A204.1 (cell line): ENCODE measurements around the gene LRIT1.

Experiments used
- FAIRE-seq: peaks from 2 replicates; lab custom pipeline; 2012; peaks lifted over from hg19 to GRCh38; lab: Jason Lieb, UNC

LRIT1 gene

DNA sequence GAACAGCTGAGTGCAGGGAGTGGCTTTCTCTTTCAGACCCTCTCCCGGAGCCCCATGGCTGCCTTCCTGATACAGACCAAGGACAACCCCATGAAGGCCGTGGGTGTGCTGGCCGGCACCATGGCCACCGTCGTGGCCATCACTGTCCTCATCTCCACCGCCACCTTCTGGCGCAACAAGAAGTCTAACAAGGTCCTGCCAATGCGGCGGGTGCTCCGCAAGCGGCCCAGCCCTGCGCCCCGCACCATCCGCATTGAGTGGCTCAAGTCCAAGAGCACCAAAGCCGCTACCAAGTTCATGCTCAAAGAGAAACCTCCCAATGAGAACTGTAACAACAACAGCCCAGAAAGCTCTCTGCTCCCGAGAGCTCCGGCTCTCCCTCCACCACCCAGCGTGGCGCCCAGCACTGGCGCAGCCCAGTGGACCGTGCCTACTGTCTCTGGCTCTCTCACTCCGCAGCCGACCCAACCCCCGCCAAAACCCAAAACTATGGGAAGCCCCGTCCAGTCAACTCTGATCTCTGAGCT lies 27.2 kb downstream of the LRIT1 start:
- FAIRE-seq, result no peak

DNA sequence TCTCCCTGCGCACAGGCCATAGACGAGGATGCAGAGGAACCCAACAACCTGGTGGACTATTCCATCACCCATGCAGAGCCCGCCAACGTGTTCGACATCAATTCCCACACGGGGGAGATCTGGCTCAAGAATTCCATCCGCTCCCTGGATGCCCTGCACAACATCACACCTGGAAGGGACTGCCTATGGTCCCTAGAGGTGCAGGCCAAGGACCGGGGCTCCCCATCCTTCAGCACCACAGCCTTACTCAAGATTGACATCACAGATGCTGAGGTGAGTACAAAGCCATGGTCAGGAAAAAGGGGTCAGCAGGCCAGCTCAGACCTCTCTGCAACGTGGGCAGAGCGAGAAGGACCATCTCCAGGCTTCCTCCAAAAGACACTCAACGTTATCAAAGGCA lies 28.3 kb downstream of the LRIT1 start:
- no peak for FAIRE-seq

DNA sequence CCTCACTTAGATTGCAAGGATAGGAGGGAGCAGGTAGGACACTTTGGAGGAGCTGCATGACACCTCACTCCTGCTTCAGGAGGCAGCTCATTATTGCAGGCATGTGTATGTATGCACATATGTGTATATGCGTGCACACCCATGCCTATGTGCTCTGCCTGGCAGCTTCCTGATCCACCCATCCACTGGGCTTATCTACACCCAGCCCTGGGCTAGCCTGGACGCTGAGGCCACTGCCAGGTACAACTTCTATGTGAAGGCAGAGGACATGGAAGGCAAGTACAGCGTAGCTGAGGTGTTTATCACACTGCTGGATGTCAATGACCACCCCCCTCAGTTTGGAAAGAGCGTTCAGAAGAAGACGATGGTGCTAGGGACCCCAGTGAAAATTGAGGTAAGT lies 29.3 kb downstream of the LRIT1 start:
- FAIRE-seq, result no peak

DNA sequence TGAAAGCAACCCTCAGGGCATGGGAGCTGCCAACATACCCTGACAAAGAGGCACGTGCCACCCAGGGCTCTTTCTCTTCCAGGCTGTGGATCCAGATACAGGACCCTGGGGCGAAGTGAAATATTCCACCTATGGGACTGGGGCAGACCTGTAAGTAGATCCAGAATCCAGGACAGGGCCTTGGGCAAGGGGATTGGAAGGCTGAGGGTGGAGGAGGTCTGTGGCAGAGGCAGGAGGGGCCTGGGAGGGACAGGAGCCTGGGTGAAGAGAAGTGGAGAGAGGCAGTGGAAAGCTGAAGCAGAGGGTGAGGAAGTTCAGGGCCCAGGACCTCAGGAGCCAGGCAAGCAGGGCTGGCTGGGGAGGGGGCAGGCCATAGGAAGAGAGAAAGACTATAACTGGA lies 29.8 kb downstream of the LRIT1 start:
- no peak for FAIRE-seq

DNA sequence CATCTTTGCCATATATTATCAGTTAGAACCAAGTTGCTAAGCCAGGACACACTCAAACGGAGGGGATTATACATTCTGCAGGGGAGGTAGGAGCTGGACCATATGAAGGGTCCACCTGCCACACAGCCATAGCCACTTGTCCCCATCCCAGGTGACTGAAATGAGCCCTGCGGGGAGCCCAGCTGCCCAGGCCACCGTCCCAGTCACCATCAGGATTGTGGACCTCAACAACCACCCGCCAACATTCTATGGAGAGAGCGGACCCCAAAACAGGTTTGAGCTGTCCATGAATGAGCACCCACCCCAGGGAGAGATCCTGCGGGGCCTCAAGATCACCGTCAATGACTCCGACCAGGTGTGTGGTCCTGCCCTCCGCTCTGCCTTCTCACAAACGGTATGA lies 33.3 kb downstream of the LRIT1 start:
- FAIRE-seq, result no peak

DNA sequence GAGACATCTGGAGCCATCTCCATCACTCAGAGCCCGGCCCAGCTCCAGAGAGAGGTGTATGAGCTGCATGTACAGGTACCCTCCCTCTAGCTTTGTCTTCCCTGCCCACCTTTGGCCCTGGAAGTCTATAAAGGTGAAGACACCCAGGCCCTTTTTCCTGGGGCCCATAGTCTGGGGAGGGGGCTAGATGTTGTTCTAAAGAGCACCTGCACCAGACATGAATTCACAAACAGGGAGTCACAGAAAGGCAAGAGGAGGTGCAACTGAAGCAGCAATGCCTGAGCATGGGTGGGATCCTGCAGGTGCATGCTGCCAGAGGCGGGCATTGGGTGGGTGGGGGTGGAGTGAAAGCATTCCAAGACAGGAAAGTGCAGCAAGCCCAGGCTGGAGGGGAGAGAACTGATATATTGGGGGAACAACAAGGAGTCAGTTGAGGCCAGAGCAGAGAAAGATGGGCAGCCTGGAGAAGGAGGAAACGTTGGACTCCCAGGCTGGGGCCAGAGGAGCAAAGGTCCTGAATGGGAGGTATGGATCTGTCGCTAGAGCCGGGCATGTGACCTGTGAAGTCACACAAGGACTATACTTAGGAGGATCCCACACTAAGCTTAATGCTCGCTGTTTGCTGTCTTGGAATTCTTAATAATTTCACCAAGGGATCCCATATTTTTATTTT lies 35.4 kb downstream of the LRIT1 start:
- no peak for FAIRE-seq

DNA sequence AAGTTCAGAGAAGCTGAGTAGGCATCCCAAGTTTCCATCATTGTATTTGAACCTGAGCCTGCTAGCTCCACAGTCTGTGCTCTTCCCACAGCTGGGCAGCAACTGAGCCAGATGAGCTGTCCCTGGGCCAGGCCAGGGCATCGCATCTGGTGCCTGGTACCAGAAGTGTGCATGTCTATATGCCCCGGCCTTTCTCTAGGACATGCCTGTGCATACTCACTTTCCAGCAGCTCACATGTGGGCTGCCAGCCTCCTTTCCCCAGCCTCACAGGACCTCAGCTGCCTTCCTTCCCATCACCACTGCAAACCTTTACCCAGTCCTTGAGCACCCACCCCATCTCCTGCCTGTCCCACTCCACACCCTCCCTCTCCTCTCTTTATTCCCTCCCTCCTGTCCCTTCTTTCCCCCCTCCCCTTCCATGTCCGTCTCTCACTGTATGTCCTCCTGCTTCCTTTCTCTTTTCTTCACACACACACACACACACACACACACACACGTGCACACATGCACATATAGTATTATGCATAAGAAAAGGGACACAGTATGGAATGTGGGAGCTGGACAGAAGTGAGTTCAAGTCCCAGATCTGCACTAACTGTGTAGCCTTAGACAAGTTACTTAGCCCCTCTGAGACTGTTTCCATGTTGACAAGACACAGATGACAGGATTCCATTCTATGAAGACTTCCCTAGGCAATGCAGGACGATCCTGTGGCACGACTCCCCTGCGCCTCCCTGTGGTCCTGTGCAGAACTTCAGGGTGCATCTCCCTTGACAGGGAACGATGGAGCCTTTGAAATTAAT lies 36.1 kb downstream of the LRIT1 start:
- no peak for FAIRE-seq

DNA sequence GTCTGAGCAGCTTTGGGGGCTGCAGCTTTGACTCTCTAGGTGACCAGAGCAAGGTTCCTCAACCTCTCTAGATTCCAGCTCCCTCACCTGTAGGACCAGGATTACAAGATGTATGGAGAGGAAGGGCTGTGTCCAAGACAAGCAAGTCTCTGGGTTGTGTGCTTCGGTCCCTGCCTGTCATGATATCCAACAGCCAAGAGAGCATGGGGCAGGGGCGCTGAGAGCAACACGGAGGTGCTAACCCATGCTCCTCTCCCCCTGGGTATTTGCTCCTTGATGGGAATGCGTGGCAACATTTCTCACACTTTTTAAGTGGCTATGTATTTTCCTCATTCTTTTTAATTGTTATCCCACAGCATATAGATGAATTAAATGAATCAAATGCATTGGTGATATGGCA lies 36.7 kb downstream of the LRIT1 start:
- FAIRE-seq, result no peak

DNA sequence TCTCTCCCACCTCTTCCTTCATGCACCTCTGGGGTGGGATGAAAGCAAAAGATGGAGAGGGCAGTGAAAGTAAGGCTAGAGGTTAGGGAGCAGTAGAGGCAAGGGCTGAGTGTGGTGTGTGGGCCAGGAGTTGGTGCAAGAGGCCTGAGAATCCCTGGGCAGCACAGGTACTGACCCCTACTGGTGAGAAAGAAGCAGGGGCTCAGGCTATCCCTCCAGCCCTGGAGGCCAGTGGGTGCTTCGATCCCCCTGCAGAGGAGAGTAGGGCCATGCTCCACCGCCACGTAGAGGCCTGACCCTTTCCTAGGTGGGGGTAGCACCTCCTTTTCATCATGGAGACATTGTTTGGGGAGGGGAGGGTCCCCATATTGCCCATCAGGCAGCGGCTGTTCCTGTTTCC lies 37.2 kb downstream of the LRIT1 start:
- FAIRE-seq, result no peak

DNA sequence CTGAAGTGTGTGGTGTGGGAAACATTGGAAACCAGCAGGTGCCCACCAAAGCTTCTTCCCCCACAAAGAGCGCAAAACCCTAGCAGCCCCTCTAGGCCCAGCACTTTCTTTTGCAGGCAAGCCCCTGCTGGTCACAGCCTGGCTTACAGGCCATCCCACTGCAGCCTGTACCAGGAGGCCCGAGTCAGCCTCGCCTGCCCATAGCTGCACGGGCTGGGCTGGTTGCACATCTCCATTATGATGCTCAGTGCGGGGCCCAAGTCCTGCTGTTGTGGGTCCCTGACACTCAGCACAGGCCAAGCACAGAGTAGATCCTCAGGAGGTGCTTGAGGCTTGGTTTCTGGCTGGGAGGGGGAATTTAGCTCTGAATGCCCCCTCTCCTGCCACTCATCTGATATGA lies 39.0 kb downstream of the LRIT1 start:
- no peak for FAIRE-seq

DNA sequence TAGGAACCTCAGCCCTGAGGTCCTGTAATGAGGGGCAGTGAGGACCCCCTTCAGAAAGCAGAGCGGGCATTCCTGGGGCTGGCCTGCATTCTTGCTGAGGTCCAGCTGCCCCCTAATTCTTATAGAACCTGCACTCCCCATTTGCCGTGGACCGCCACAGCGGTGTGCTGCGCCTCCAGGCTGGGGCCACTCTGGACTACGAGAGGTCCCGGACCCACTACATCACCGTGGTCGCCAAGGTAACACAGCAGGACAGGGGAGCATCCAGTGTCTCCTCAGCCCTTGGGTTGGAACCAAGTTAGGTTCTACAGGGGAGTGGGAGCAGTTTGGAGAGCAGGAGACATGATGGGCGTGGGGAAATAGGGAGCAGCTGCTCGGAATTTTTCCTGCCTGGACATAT lies 39.7 kb downstream of the LRIT1 start:
- no peak for FAIRE-seq

DNA sequence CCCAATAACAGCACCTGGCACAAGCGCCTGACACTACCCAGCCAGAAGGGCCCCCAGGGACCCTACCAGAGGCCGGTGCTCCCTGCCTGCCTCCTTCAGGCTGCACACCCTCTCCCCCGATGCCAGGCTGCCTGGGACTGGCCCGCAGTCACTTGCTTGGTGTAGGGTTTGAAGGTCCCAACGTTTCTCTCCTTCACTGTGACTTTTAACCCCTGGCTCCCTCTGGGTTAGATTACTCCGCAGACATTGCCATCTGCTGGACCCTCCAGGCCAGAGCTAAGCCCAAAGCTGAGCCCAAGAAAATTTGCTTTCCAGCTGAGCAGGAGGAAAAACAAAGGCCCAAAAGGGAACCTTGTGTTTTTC lies 40.1 kb downstream of the LRIT1 start:
- no peak for FAIRE-seq

DNA sequence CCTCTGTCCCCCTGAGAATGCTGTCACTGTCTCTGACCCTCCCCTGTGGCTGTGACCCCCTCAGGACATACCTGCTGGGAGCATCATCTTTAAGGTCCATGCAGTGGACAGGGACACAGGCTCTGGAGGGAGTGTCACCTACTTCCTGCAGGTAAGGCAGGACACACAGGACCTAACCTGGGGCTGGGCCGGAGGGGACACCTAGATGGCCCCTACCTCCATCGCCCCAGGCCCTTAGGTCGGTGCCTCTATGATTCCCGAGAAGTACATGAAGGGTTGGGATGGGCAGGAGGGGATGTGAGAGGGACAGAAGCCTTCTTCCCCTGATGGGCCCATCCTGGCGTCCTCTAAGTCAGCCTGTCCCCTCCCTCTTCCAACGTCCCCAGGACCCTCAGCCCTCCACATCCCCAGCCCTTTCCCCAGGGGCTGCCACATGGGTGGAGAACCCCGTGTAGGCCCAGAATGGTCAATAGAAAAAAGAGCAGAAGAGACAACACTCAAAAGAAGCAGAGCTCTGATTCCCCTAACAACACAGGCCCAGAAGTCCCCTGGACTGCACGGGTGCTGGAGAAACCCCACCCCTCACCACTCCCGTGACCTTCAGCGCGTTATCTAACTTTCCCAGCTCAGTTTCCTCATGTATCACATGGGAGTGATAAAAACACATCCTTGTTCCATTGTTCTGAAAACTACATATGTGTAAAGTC lies 40.7 kb downstream of the LRIT1 start:
- FAIRE-seq, result no peak

DNA sequence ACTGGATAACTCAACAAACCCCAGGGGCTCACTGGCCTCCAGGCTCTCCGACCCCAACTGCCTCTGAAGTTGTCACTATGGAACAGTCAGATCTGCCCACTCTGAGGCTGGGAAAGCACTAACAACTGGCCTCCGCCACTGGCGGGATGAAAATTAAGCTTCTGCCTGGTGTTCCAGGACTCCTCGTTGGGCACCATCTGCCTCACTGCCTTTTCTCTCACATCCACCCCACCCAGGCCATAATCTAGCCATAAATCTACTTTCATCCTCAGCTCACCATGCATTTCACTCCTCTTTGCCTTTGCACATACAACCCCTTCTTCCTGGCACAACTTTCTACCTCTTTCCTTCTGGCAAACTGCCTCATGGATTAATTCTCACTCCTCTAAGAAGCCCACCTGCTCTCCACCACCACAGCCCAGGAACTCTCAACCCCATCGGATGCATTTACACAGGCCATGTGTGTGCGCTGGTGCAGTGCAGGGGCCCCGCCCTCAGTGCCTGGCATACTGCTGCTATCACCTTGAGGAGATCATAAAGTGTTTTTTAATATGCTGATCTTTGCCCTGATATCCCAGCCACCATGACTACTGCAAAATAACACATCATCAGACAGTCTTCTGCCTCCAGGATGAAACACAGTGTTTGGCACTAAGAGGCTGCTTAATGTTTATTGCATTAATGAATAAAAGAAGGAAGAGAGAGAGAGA lies 43.0 kb downstream of the LRIT1 start:
- no peak for FAIRE-seq

DNA sequence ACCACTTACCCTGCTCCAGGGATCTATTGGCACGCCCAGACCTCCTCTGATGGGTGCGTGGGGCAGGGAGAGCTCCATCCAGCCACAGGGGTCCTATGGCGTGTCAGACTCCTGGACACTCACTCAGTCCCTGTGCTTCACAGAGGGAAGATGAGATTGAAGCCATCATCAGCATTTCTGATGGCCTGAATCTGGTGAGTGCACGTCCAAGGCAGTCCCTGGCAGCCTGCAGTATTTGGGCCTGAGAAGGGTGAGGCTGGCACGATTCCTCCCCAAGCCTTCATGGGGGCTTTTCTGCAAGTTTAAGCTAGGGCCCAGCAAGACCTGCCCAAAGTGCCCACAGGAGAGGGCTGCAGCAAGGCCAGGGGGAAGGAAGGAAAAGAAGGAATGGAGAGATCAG lies 43.7 kb downstream of the LRIT1 start:
- FAIRE-seq, result no peak

DNA sequence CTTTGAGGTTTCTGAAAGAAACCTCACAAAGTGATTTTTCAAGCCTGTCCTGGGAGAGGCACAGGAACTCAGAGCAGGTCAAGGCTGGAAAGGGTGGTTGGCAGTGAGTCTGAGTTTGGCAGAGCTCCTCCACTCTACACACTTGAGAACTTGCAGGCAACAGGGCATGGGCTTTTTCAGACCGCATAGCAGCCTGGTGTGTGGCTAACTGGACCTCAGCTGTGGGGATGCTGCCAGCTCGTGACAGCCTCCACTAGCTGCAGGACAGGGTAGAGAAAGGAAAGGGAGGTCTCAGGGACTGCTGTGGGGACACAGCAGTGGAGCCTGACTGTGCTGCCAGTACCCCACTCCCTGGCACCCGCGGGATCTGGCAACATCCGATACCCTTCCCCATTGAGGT lies 44.4 kb downstream of the LRIT1 start:
- FAIRE-seq, result no peak

DNA sequence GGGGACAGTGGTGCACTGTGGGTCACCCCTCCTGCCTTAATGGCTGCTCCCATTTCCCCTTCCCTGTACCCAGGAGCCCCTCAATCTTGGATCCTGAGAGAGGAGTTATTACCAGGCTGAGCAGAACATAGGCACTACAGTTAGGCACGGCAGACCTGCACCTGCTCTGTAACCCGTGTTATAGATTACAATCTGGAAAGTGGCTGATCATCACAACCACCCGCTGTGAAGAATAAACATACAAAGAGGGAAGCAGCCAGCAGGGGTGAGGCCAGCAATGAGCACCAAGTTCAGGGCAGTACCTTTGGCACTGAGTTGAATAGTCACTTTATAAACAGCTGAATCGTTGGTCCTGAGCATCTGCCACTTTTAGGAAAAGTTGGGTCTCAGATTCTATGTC lies 45.3 kb downstream of the LRIT1 start:
- no peak for FAIRE-seq

DNA sequence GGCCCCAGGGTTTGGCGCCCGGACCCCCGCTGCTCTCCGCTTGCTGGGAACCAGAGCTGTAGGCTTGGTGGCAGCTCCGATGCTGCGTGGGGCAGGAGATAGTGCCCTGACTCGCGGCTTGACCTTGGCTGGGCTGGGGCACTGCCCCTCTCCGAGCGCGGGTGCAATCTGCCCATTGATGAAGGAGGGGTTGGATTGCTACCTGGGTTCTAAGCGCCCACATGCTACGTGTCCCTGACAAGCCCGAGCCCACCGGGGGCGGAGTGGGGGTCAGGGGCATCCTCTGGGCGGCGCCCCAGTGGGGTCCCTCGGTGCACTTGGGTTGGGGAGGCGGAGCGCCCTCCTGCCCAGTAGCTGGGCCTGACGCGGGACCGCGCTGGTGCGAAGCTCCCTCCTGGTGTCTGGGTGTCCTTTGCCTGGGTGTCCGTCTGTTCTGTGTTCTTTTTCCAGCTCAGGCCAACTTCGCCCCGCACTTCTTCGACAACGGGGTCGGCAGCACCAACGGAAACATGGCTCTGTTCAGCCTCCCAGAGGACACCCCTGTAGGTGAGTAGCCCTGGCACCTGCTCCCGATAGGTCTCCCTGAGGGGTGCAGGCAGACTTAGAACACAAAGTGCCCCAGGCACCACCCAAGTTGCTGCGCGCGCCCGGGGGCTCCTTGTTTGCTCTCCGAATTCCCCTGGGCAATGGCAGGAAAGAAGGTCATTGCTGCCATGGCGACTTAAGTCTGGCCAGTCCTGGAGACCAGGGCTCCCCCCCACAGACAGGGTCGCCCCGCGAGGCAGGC lies 46.1 kb downstream of the LRIT1 start:
- no peak for FAIRE-seq

DNA sequence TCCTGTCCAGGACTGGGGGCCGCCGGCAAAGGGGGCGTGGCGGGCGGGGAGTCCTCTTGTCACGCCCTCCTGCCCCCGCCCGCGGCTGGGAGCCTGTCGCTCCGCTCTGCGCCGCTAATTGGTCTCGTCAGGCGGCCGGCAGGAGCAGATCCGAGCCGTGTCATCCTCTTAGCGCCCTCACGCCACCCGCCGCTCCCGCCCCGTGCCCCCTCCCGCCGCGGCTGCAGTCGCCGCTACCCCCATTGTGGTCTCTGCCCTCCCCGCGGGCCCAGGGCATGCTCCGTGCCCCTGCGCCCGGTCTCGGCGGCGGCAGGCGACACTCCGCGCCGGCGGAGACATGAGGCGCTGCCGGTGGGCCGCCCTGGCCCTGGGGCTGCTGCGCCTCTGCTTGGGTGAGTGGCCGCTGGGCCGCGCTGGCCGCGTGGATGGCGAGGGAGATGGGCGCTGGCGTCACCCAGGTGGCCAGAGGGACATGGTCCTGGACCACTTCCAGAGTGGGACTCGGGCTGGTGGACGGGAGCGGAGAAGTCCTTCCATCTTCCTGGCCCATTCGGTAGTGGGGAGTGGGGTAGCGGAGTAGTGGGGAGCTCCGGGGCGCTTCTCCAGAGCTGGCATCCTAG lies 46.8 kb downstream of the LRIT1 start, which contains the start of gene CDHR1:
Gene CDHR1, plus strand, starts transcription at position 114 of the 620 bp plus-strand sequence. Its CDS starts 224 bp downstream, at position 338.
- FAIRE-seq, result no peak

DNA sequence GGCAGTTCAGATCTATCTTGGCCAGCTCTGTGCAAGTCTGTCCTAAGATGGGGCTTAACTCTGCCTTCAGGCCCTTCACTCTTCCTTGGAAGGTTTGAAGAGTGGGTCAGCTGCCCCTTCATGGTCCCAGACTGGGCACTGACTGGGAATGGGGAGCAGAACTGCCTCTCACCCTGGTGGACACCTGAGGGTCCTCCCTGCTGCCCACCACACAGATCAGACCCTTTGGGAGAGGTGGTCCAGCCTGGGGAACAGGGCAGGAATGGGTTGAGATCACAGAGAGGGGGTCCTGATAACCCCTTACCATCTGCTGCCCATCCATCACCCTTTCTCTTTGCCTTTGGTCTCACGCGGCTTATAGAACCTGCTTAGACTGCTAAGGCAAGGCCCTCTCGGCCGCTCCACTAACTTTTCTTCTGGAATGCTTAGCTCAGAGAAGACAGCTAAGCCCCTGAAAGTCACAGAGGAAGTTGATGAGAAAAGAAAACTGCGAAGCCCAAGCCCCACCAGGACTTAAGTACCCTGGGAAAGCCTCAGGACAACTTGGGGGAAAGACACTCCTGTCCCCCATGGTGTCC lies 47.4 kb downstream of the LRIT1 start:
- FAIRE-seq, result no peak

DNA sequence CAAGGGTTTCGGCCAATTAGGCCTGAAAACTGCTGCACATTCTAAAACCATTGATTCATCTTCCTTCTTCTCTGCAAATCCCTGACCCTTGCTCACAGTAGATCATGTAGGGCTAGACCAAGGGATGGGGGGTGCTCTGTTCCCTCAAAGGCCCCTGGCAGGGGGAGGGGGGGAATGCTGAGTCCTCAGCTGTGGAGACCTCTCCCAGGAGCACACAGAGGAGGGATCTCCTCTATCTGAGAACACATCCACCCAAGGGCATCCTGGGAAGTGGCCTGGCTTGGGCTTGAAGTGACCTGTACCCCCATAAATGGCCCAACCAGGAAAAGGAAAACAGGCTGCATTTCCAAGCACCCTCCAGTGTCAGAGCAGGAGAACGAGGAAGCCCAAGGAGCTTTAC lies 48.0 kb downstream of the LRIT1 start:
- FAIRE-seq, result no peak
